ENCODE results near the gene ALX4.

DNA sequence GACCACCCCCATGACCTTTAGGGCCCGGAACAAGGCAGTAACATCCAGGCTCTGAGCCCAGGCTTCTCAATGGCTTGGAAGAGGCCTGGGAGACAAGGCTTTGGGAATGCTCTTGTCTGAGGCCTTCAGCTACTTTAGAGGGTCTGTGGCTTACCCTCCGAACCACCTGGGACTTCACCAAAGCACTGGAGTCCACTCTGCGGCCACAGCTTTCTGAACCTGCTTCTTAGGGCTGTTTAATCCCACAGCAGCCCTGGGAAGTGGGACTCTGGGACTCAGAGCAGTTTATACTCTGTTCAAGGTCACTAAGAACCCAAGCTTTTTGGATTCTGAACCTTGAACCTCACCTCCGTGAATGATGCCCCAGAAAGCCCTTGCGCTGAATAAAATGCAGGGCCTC lies 30.7 kb upstream of the ALX4 start:
- TF ChIP-seq, protein P1, sequence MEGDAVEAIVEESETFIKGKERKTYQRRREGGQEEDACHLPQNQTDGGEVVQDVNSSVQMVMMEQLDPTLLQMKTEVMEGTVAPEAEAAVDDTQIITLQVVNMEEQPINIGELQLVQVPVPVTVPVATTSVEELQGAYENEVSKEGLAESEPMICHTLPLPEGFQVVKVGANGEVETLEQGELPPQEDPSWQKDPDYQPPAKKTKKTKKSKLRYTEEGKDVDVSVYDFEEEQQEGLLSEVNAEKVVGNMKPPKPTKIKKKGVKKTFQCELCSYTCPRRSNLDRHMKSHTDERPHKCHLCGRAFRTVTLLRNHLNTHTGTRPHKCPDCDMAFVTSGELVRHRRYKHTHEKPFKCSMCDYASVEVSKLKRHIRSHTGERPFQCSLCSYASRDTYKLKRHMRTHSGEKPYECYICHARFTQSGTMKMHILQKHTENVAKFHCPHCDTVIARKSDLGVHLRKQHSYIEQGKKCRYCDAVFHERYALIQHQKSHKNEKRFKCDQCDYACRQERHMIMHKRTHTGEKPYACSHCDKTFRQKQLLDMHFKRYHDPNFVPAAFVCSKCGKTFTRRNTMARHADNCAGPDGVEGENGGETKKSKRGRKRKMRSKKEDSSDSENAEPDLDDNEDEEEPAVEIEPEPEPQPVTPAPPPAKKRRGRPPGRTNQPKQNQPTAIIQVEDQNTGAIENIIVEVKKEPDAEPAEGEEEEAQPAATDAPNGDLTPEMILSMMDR (IDR thresholded peaks at IDR 0.05): no peak
- TF ChIP-seq POLR2A (IDR thresholded peaks at IDR 0.05): no peak
